ENCODE results near the gene TNFRSF1B. TPM values are rescaled to one million over a fixed set of nuclear protein-coding genes. Genes with fewer than 3 reads are reported as not detected.

Gene TNFRSF1B
- 7.1 and 10.7 TPM in 2 replicates for total RNA-seq

GRCh38 chr1:12166834-12167492, at the start of gene TNFRSF1B:
TSS of gene TNFRSF1B (plus strand) at chr1:12166991. CDS start at chr1:12167092, 101 bp downstream.

GRCh38 chr1:12229835-12230548, 63.2 kb downstream of the TNFRSF1B start, which contains the start of gene VPS13D:
TSS of gene VPS13D (plus strand) at chr1:12230030. CDS start at chr1:12234267, 4,237 bp downstream.

Other genes with a start within 250 kb of the TNFRSF1B start
- 47.4 and 64.3 TPM in 2 replicates for gene KIAA2013, start 240.6 kb upstream of the TNFRSF1B start, total RNA-seq
- gene PLOD1, start 232.3 kb upstream of the TNFRSF1B start, total RNA-seq, result 256 and 451 TPM in 2 replicates
- gene MFN2, start 186.5 kb upstream of the TNFRSF1B start, total RNA-seq, result 37.8 and 50.9 TPM in 2 replicates
- gene MIIP, start 147.5 kb upstream of the TNFRSF1B start, total RNA-seq, result 24.6 and 27.0 TPM in 2 replicates
- 0.14 and 0.28 TPM in 2 replicates for gene TNFRSF8, start 103.7 kb upstream of the TNFRSF1B start, total RNA-seq
- 30.2 and 61.4 TPM in 2 replicates for gene VPS13D, start 63.0 kb downstream of the TNFRSF1B start, total RNA-seq